PC-9 (cell line): Measurements from ENCODE around the gene FSIP1. TPM values are rescaled to one million over a fixed set of nuclear protein-coding genes. Genes with fewer than 3 reads are reported as not detected.

Source experiments
- BruUV-seq: library from RNA; stranded (reverse); fragments of 400-500 nt; replicated peaks from 2 replicates; lab custom pipeline; 2021; lab: Mats Ljungman, UMichigan
- CTCF ChIA-PET: fragments of 300-600 bp; sonication (Branson Sonifier 250); formaldehyde crosslinking; loops from one replicate; lab custom pipeline; 2022; ENCODE audit warnings: antibody characterized with exemption; lab: Charles Lee
- POLR2A ChIA-PET: fragments of 300-600 bp; sonication (Branson Sonifier 250); formaldehyde crosslinking; loops from one replicate; lab custom pipeline; 2022; ENCODE audit warnings: antibody characterized with exemption; ENCODE audit not compliant: unreplicated experiment; lab: Charles Lee
- DNase-seq, 2 experiments: peaks; one replicate each; pipeline versions ENCODE4 v3.0.0 to v3.0.0-alpha.2; 2015 to 2022; ENCODE audit warnings: mixed read lengths in 1 of 2
- H2AFZ ChIP-seq: fragments of 200-600 bp; sonication (generic); 2 replicates; pipeline ENCODE4 v1.8.1; 2017; ENCODE audit warnings: antibody characterized with exemption
- H3F3A ChIP-seq: fragments of 200-600 bp; sonication (generic); 2 replicates; pipeline ENCODE4 v1.8.1; 2017; ENCODE audit warnings: antibody characterized with exemption, mild to moderate bottlenecking, low read depth; ENCODE audit not compliant: insufficient read depth
- H3K27ac ChIP-seq: fragments of 200-600 bp; sonication (generic); 2 replicates; pipeline ENCODE4 v1.6.1; 2016; ENCODE audit warnings: mixed run types
- H3K27me3 ChIP-seq: fragments of 200-600 bp; sonication (generic); 2 replicates; pipeline ENCODE4 v1.6.1; 2016; ENCODE audit warnings: low read depth, mixed run types; ENCODE audit not compliant: insufficient read depth
- H3K36me3 ChIP-seq: fragments of 200-600 bp; sonication (generic); 2 replicates; pipeline ENCODE4 v1.6.1; 2016; ENCODE audit warnings: low read depth, mixed run types
- H3K4me1 ChIP-seq: fragments of 200-600 bp; sonication (generic); replicated peaks from 2 replicates; pipeline ENCODE4 v1.6.1; 2016; ENCODE audit warnings: mixed run types; ENCODE audit not compliant: insufficient read depth
- H3K4me2 ChIP-seq: fragments of 200-600 bp; sonication (generic); 2 replicates; pipeline ENCODE4 v1.6.1; 2017; ENCODE audit warnings: mixed run types
- H3K4me3 ChIP-seq: fragments of 200-600 bp; sonication (generic); 2 replicates; pipeline ENCODE4 v1.6.1; 2016; ENCODE audit warnings: mixed run types
- H3K79me2 ChIP-seq: fragments of 200-600 bp; sonication (generic); 2 replicates; pipeline ENCODE4 v1.6.1; 2017; ENCODE audit warnings: low read depth, mixed run types
- H3K9me2 ChIP-seq: fragments of 200-600 bp; sonication (generic); 2 replicates; pipeline ENCODE4 v1.8.1; 2017; ENCODE audit warnings: mild to moderate bottlenecking; ENCODE audit not compliant: insufficient read depth
- H3K9me3 ChIP-seq: fragments of 200-600 bp; sonication (generic); 2 replicates; pipeline ENCODE4 v1.8.1; 2016; ENCODE audit warnings: low read depth; ENCODE audit not compliant: insufficient read depth
- H4K20me1 ChIP-seq: fragments of 200-600 bp; sonication (generic); 2 replicates; pipeline ENCODE4 v1.8.1; 2017; ENCODE audit not compliant: insufficient read depth
- CTCF ChIP-seq: fragments of 200-600 bp; sonication (generic); conservative IDR thresholded peaks from 2 replicates; pipeline ENCODE4 v1.6.1; 2017; ENCODE audit warnings: mixed run types, antibody characterized with exemption, mild to moderate bottlenecking, moderate library complexity
- EZH2 ChIP-seq: fragments of 200-600 bp; sonication (generic); IDR thresholded peaks from 2 replicates; pipeline ENCODE4 v1.8.0; 2017; ENCODE audit warnings: antibody characterized with exemption, low read depth
- intact Hi-C: fragments of 100-400 bp; cut with micrococcal nuclease; formaldehyde crosslinking; loops from one replicate; pipeline ENCODE4 v1.10.0; 2022; ENCODE audit not compliant: unreplicated experiment
- total RNA-seq: library from RNA; stranded (reverse); gene quantifications from 2 replicates; pipeline ENCODE4 v1.2.3, GENCODE V29; 2021

FSIP1 gene
- total RNA-seq, 1 experiment from 2014 or later, result 1.2 TPM

GRCh38 chr15:39581242-39581792 is 201.3 kb downstream of the FSIP1 start:
- no peaks in the 10 kb centered on the region for H3K9me2 ChIP-seq
- no TSS peak for BruUV-seq
- peaks cover 17% of the 10 kb centered on the region; the same call in 1 of the 2 replicates for H3K36me3 ChIP-seq
- H3K27ac ChIP-seq, result peak overlapping the region; percentile 30; the same call in 1 of the 2 replicates
- ChIA-PET POLR2A (interaction anchor here (0.6 to 2.3 kb wide), 18 partner anchors 133 to 879 kb away, joined by 3 to 36 read pairs (median 5); partner anchors contain the start of gene EIF2AK4), CTCF (interaction anchor here (0.6 to 3.0 kb wide), 7 partner anchors 71 to 1327 kb away, joined by 3 to 16 read pairs (median 5); no protein-coding TSS in a partner anchor)
- no peak for DNase-seq
- H3K9me3 ChIP-seq, result no peaks in the 10 kb centered on the region
- intact Hi-C loops, result loop anchor here (2.0 to 5.0 kb wide), 4 partner anchors 176 to 713 kb away; no protein-coding TSS in a partner anchor
- H4K20me1 ChIP-seq, result no peaks in the 10 kb centered on the region; the same call in 1 of the 2 replicates
- H3K4me3 ChIP-seq, result peak overlapping the region; percentile 70
- peaks cover 22% of the 10 kb centered on the region; the same call in 1 of the 2 replicates for H3K4me1 ChIP-seq
- H3K27me3 ChIP-seq, result no peaks in the 10 kb centered on the region
- peak overlapping the region; percentile 81 for H2AFZ ChIP-seq
- no peaks in the 10 kb centered on the region for H3F3A ChIP-seq
- peaks cover 20% of the 10 kb centered on the region for H3K79me2 ChIP-seq
- TF ChIP-seq EZH2 (no peak), CTCF (no peak)
- peak overlapping the region; percentile 97 for H3K4me2 ChIP-seq

- Histone ChIP-seq H3K9me3 (no peaks in the 10 kb centered on the region), H3K36me3 (peaks cover 10% of the 10 kb centered on the region; the same call in 1 of the 2 replicates), H3K9me2 (no peaks in the 10 kb centered on the region), H3K27ac (peak within 1 kb of the TSS; percentile 62), H2AFZ (peak within 1 kb of the TSS; percentile 81), H3K4me3 (peak within 1 kb of the TSS; percentile 70), H3K79me2 (peaks cover 20% of the 10 kb centered on the region), H4K20me1 (no peaks in the 10 kb centered on the region; the same call in 1 of the 2 replicates), H3K4me1 (peaks cover 22% of the 10 kb centered on the region; the same call in 1 of the 2 replicates), H3K27me3 (no peaks in the 10 kb centered on the region), H3F3A (no peaks in the 10 kb centered on the region), H3K4me2 (peak within 1 kb of the TSS; percentile 97)
- intact Hi-C loops, result loop anchor here (1.0 to 5.0 kb wide), 12 partner anchors 176 to 872 kb away; no protein-coding TSS in a partner anchor
- peak; percentile 58 to 96 for DNase-seq
- ChIA-PET CTCF (interaction anchor here (0.6 to 3.0 kb wide), 8 partner anchors 71 to 1326 kb away, joined by 3 to 16 read pairs (median 4); no protein-coding TSS in a partner anchor), POLR2A (interaction anchor here (0.5 to 2.3 kb wide), 28 partner anchors 45 to 932 kb away, joined by 3 to 36 read pairs (median 4); no protein-coding TSS in a partner anchor)
- TF ChIP-seq CTCF (0 out of 2 replicates have a peak, but pooled peaks have one; percentile 6), EZH2 (no peak)
- BruUV-seq, result no TSS peak
These were observed 202.0 kb downstream of the FSIP1 start, which contains the start of gene THBS1 for GRCh38 chr15:39580485-39581241. THBS1 (plus strand) TSS chr15:39581079; CDS start chr15:39581858, 779 bp downstream.

- CTCF ChIA-PET, result interaction anchor here (0.6 to 3.0 kb wide), 5 partner anchors 151 to 711 kb away, joined by 3 to 16 read pairs (median 5); no protein-coding TSS in a partner anchor
These were observed 202.5 kb downstream of the FSIP1 start for GRCh38 chr15:39580117-39580484.

More at GRCh38 chr15:39580117-39580484, 202.5 kb downstream of the FSIP1 start:
- peak; percentile 60 to 94 for DNase-seq
- peak; percentile 86 for TF ChIP-seq CTCF
- TF ChIP-seq EZH2, result no peak
- H3K4me3 ChIP-seq, result peak overlapping the region; percentile 70
- peaks cover 20% of the 10 kb centered on the region for H3K79me2 ChIP-seq
- H4K20me1 ChIP-seq, result no peaks in the 10 kb centered on the region; the same call in 1 of the 2 replicates
- no TSS peak for BruUV-seq
- POLR2A ChIA-PET, result interaction anchor here (0.5 to 2.3 kb wide), 16 partner anchors 45 to 932 kb away, joined by 3 to 36 read pairs (median 5); no protein-coding TSS in a partner anchor
- H3K4me1 ChIP-seq, result peaks cover 22% of the 10 kb centered on the region; the same call in 1 of the 2 replicates
- intact Hi-C loops, result loop anchor here (1.0 to 5.0 kb wide), 12 partner anchors 176 to 872 kb away; no protein-coding TSS in a partner anchor
- H3K4me2 ChIP-seq, result peak overlapping the region; percentile 97
- H3K27ac ChIP-seq, result peak overlapping the region; percentile 62
- H3K9me2 ChIP-seq, result no peaks in the 10 kb centered on the region
- H3F3A ChIP-seq, result no peaks in the 10 kb centered on the region
- H3K27me3 ChIP-seq, result no peaks in the 10 kb centered on the region
- peak overlapping the region; percentile 81 for H2AFZ ChIP-seq
- peaks cover 5% of the 10 kb centered on the region; the same call in 1 of the 2 replicates for H3K36me3 ChIP-seq
- H3K9me3 ChIP-seq, result no peaks in the 10 kb centered on the region
